Measurements from ENCODE around the gene CACNA1H.

DNA sequence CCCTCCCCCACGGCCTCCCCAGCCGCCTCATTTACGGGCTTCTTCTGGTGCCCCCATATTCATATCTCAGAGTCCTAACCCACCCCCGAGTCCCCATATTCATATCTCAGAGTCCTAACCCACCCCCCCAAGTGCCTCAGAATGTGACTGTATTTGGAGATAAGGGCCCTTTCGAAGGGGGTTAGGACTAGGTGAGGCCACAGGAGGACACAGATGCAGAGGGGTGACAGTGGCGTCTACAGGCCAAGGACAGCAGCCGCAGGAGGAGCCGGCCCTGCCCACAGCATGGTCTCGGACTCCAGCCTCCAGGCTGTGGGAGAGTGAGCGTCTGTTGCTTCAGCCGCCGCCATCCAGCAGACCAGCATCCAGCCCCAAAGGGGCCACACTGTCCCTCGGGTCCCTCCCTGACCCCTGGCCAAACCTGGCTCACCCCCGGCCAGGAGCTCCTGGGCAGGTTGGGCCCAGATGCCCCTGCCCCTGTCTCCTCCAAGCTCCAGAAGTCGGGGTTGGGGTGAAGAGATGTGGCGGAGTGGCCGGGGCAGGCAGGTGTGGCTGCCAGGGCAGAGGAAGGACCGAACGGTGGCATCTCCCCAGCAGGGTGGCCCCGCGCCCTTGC lies 25.5 kb downstream of the CACNA1H start:
- TF ChIP-seq, protein P1, sequence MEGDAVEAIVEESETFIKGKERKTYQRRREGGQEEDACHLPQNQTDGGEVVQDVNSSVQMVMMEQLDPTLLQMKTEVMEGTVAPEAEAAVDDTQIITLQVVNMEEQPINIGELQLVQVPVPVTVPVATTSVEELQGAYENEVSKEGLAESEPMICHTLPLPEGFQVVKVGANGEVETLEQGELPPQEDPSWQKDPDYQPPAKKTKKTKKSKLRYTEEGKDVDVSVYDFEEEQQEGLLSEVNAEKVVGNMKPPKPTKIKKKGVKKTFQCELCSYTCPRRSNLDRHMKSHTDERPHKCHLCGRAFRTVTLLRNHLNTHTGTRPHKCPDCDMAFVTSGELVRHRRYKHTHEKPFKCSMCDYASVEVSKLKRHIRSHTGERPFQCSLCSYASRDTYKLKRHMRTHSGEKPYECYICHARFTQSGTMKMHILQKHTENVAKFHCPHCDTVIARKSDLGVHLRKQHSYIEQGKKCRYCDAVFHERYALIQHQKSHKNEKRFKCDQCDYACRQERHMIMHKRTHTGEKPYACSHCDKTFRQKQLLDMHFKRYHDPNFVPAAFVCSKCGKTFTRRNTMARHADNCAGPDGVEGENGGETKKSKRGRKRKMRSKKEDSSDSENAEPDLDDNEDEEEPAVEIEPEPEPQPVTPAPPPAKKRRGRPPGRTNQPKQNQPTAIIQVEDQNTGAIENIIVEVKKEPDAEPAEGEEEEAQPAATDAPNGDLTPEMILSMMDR (IDR thresholded peaks at IDR 0.05), result no peak
- no peak for TF ChIP-seq EZH2 (IDR thresholded peaks at IDR 0.05)
- TF ChIP-seq EZH2phosphoT487 (IDR thresholded peaks at IDR 0.05), result no peak
